Measurements from ENCODE around the gene ZCCHC18.
A peak's percentile ranks its signal among the peaks of the same experiment; 100 is the strongest.
"Not testable (repeated sequence)": the region's sequence is repeated elsewhere in the genome, so short reads cannot be mapped to it uniquely, and the experiment has no call there.

ZCCHC18 gene

DNA sequence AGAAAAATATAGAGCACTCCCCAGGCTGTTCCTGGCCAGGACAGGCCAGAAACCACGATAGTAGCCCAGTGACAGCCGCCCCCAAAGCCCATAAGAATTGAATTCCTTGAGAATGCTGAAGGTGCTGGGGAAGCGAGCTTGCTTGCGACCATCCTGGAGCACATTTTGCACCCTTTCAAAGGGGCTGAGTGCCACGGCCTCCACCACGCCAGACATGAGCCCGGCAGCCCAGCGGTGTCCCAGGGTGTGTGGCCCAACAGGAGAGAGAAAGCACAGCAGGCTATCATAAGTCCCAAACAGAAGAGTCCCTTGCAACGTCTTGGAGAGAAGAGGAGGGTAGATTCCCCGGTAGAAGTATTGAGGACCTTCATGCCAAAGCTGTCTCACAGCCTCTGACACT lies 7.6 kb upstream of the ZCCHC18 start:
- Histone ChIP-seq H3K9me3 (no peaks in the 10 kb centered on the region), H3K4me3 (no peak overlapping the region), H3K4me2 (no peak overlapping the region), H3K4me1 (peaks cover 21% of the 10 kb centered on the region), H3K36me3 (no peaks in the 10 kb centered on the region), H3K9ac (no peak overlapping the region), H4K20me1 (no peaks in the 10 kb centered on the region), H3K27me3 (no peaks in the 10 kb centered on the region), H3K27ac (no peak overlapping the region)
- TF ChIP-seq Cebpa-rat (IDR thresholded peaks at IDR 0.05), result no peak

DNA sequence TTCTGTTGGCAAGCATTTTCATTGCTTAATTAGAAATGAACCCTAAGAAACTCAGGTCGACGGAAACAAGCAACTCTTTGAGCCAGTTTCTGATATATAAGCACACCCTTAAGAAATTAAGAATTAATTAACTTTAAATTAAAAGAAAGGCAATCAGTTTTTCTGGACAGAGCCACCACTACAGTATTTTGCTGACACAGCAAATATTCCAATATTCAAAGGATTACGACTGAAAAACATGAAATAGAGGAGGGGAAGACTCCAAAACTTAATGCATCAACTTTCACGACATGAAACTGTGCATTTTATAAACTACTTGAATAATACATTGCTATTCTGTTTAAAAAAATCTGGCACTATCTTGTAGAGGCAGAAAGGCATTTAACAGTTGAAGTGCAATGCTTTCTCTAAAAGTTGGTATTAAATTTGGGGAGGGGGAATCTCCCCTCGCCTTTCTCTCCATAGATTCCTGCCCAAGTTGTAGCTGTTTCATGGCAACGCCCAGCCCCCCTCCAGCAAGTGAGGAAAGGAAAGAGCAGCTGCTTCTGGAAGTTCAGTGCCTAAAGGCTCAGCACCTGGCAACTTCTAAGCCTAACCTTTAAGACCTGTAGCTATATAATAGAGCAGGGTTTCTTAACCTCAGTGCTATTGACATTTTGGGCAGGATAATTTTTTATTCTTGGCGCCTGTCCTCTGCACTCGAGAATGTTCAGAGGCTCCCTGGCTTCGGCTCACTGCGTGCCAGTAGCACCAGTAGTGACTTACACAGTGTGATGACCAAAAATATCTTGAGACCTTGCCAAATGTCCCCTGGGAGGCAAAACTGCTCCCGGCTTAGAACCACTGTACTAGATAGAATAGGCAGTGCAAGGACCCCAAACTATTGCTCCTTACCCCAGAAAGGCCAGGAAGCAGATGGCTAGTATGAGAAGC lies 6.7 kb upstream of the ZCCHC18 start:
- Histone ChIP-seq H4K20me1 (no peaks in the 10 kb centered on the region), H3K4me2 (peak overlapping the region; percentile 73), H3K4me1 (peaks cover 24% of the 10 kb centered on the region), H3K9me3 (no peaks in the 10 kb centered on the region), H3K36me3 (no peaks in the 10 kb centered on the region), H3K27ac (no peak overlapping the region), H3K4me3 (0 out of 2 replicates have a peak overlapping the region, but pooled peaks have one; percentile 18), H3K27me3 (no peaks in the 10 kb centered on the region), H3K9ac (no peak overlapping the region)
- TF ChIP-seq Cebpa-rat (IDR thresholded peaks at IDR 0.05), result no peak

DNA sequence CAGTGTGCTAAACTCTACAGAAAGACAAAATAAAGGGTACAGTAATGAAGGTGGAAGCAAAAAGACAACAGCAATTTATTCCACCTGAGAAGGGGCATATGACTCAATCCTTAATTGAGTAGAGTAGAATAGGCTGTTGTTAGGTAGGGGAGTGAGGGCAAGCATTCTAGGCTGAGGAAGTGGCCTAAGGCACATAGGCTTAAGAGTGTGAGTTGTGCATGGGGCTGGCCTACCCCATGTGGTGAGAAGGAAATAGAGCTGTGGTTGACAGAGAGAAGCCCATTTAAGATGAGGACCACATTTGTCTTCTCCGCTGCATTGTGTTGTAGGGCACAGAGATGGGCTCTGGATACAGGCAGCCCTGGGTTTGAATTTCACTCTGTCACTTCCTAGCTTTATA lies 3.4 kb upstream of the ZCCHC18 start:
- no peak for TF ChIP-seq Cebpa-rat (IDR thresholded peaks at IDR 0.05)
- no peak overlapping the region for H3K4me2 ChIP-seq

DNA sequence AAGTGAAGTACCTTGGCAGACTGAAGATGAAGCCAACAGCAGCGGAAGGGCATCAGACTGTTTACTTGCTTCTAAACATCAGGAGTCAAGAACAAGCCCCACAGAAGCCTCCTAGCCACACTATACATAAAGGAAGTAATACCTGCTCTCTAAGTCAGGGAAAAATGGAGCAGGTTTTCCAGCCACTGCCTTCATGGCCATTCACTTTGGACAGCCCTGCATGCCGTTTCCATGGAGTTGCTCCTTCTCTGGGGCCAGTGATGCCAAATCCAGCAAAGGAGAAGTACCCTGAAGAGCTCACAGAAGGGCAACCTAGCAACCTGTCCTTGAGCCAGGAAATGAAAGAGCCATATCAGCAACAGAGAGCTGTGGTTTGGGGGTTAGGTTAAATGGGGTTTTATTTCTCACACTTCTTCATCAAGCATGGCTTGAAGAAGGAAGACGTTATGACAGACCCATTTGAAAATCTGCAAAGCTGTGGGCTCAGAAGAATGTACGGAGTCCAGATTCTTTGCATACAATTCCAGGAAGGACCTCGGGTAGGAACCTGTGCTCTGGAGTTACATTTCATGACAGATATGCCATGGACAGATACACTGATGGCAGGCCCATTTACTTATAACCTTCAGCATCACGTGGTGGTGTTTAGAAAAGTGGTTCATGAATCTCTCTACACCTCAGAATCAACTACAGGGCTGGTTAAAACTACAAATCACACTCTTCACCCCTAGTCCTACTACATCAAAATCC lies 1.7 kb upstream of the ZCCHC18 start:
- H3K4me2 ChIP-seq, result peak overlapping the region; percentile 78; the same call in 1 of the 2 replicates
- not testable (repeated sequence) for H3K9me3 ChIP-seq, H3K9ac ChIP-seq

More for the DNA sequence above, 3.4 kb upstream of the ZCCHC18 start:
- Histone ChIP-seq H3K27me3 (no peaks in the 10 kb centered on the region), H3K4me3 (no peak overlapping the region), H3K9me3 (no peaks in the 10 kb centered on the region), H3K9ac (no peak overlapping the region), H3K27ac (no peak overlapping the region), H3K36me3 (no peaks in the 10 kb centered on the region), H4K20me1 (peaks cover 5% of the 10 kb centered on the region; the same call in 1 of the 2 replicates), H3K4me1 (peaks cover 43% of the 10 kb centered on the region)

DNA sequence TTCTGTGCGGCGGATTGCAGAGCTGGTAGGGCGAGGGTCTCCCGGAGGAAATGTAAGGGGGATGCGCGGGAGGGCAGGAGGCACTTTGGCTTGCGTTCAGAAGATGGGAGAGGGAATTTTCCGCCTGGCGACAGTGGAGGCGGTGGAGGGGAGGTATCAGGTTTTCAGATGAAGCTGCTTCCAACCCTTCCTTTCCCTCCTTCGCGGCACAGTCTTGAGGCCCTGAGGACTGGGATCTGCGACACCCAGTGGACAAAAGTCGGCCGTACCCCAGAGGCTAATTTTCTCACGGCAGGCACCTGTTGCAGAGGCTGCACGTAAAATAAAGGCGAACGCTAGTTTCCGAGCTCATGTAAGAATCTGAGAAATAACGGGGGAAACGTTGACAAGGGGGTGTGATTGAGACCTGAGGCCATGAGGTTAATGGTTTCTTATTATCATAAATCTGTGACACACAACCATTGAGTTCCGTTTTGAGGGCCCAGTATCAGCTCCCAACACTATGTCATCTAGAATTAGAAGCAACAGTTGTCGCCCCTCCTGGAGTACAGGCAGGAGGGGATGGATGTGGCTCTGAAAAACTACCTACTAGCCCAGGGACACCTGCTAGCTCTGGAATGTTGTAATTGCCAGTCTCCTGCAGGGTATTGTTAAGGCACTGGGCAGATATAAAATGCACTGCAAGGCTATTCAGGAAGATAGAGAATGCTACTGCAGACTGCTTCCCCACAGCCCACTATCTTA lies 1.1 kb downstream of the ZCCHC18 start:
- Histone ChIP-seq H3K27me3 (no peaks in the 10 kb centered on the region), H3K4me2 (peak overlapping the region; percentile 78), H3K9ac (peak overlapping the region; percentile 77; the same call in 1 of the 2 replicates), H4K20me1 (peaks cover 10% of the 10 kb centered on the region; the same call in 1 of the 2 replicates), H3K36me3 (no peaks in the 10 kb centered on the region), H3K4me3 (peak overlapping the region; percentile 71), H3K27ac (no peak overlapping the region), H3K4me1 (peaks cover 24% of the 10 kb centered on the region), H3K9me3 (no peaks in the 10 kb centered on the region)
- TF ChIP-seq Cebpa-rat (IDR thresholded peaks at IDR 0.05), result no peak

More for the DNA sequence above, 1.7 kb upstream of the ZCCHC18 start:
- peaks cover 39% of the 10 kb centered on the region for H3K4me1 ChIP-seq
- H4K20me1 ChIP-seq, H3K36me3 ChIP-seq, H3K27me3 ChIP-seq, H3K4me3 ChIP-seq, H3K27ac ChIP-seq: not testable (repeated sequence)

DNA sequence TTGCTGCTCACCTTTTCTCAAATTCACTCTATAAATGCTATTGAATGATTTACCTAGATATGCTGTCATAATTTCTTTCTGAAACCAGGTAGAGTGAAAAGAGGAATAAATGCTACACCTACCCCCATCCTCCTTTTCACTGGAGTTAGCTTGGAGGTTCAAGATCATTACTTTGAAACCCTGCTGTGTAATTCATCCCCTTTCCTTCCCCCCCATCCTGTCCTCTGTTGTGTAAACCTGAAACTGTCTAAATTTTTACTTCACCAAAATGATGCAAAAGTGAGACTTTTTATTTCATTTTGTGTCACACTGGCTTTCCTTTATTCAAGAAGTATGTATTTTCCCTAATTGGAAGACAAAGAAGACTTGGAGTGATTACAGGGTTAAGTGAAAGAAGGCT lies 5.4 kb downstream of the ZCCHC18 start:
- Histone ChIP-seq H3K4me1 (peaks cover 13% of the 10 kb centered on the region), H3K9me3 (no peaks in the 10 kb centered on the region), H4K20me1 (peaks cover 10% of the 10 kb centered on the region; the same call in 1 of the 2 replicates), H3K4me3 (no peak overlapping the region), H3K4me2 (no peak overlapping the region), H3K27ac (no peak overlapping the region), H3K9ac (no peak overlapping the region), H3K27me3 (no peaks in the 10 kb centered on the region), H3K36me3 (no peaks in the 10 kb centered on the region)
- TF ChIP-seq Cebpa-rat (IDR thresholded peaks at IDR 0.05), result no peak

DNA sequence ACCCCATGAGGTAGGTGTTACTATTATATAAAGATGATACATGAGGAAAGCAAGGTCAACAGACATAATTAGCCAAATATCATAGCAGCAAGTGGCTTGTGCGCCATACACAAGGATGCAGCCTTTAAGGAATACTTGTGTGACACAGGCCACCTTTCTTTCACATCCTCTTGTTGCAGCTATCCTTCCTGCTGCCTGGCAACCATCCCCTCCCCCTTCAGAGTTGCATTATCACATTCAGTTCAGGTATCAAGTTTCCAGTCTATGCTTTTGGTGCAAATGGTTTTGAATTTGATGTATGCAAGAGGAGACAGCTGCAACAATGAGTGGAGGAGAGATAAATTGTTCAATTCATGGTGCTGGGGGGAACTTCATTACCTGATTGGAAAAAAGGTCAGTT lies 6.4 kb downstream of the ZCCHC18 start:
- H3K36me3 ChIP-seq, result no peaks in the 10 kb centered on the region
- no peak overlapping the region for H3K4me3 ChIP-seq
- no peak overlapping the region for H3K27ac ChIP-seq
- no peaks in the 10 kb centered on the region for H3K9me3 ChIP-seq
- TF ChIP-seq Cebpa-rat (IDR thresholded peaks at IDR 0.05), result no peak
- H3K27me3 ChIP-seq, result no peaks in the 10 kb centered on the region
- H4K20me1 ChIP-seq, result peaks cover 7% of the 10 kb centered on the region; the same call in 1 of the 2 replicates
- H3K4me1 ChIP-seq, result peaks cover 20% of the 10 kb centered on the region
- no peak overlapping the region for H3K4me2 ChIP-seq
- no peak overlapping the region for H3K9ac ChIP-seq

DNA sequence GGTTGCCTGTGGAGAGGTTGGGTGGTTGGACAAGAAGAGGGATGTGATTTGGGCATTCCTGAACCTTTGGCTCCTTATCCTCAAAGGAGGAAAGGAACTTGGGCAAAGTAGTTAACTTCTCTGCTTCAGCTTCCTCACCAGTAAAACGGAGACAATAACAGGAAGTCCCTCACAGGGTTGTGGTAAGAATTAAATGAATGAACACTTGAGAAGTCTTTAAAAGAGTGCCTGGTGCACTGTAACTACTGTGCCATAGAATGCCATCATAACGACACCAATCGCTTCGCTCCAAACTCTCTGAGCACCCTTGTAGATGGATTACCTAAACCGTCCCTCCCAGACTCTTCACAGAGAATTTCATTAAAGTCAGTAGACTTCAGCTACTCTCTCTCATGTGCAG lies 10.5 kb downstream of the ZCCHC18 start:
- H4K20me1 ChIP-seq, result no peaks in the 10 kb centered on the region
- H3K9ac ChIP-seq, result no peak overlapping the region
- H3K4me3 ChIP-seq, result no peak overlapping the region
- H3K4me1 ChIP-seq, result peaks cover 16% of the 10 kb centered on the region
- TF ChIP-seq Cebpa-rat (IDR thresholded peaks at IDR 0.05), result no peak
- no peaks in the 10 kb centered on the region for H3K9me3 ChIP-seq
- peak overlapping the region; percentile 43 for H3K4me2 ChIP-seq
- H3K27me3 ChIP-seq, result no peaks in the 10 kb centered on the region
- no peaks in the 10 kb centered on the region for H3K36me3 ChIP-seq
- peak overlapping the region; percentile 29; the same call in 1 of the 2 replicates for H3K27ac ChIP-seq

DNA sequence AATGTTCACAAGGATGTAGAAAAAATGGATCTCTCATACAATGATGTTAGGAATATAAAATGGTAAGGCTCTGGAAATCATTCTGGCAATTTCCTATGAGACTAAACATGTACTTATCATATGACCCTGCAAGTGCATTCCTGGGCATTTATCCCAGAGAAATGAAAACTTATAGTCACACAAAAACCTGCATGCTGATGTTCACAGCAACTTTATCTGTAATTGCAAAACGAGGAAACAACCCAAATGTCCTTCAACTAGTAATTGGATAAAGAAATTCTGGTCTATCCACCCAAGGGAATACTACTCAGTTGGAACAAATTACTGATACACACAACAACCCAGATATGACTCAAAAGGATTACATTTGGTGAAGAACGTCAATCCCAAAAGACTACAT lies 14.5 kb downstream of the ZCCHC18 start:
- Histone ChIP-seq H3K4me3 (no peak overlapping the region), H4K20me1 (no peaks in the 10 kb centered on the region), H3K27me3 (no peaks in the 10 kb centered on the region), H3K9ac (no peak overlapping the region), H3K27ac (no peak overlapping the region), H3K4me1 (peaks cover 16% of the 10 kb centered on the region), H3K4me2 (no peak overlapping the region), H3K36me3 (peaks cover 14% of the 10 kb centered on the region; the same call in 1 of the 2 replicates), H3K9me3 (no peaks in the 10 kb centered on the region)
- TF ChIP-seq Cebpa-rat (IDR thresholded peaks at IDR 0.05), result no peak
